Stimulated activated CD4-positive, alpha-beta T cell treated with anti-CD3 and anti-CD28 coated beads, Interleukin-2, amount 100 ng/mL, for 48 hours (primary cell): ENCODE data around the gene AGK.
"Not testable (repeated sequence)": the region's sequence is repeated elsewhere in the genome, so short reads cannot be mapped to it uniquely, and the experiment has no call there.

ENCODE experiments used
- DNase-seq, 2 donors: peaks; one replicate each; pipeline ENCODE4 v3.0.0-alpha.2; 2020

Gene AGK

DNA sequence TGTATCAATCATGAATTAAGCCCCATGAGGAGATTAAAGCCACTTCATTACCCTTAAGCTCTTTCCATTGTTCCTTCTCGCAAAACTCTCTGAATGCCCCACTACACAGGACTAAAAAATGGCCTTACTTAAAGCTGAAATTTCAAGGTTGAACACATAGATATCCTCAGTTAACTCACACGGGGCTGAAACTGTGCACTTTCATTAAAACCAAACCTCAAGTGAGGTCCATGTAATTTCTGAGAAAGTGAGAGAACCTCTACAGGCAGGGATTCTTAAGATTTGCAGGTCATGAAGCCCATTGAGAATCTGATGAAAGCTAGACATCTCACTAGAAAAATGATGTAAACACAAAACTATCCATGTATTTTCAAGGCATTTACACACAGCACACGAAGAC lies 134.9 kb downstream of the AGK start:
- DNase-seq: no peak

GRCh38 chr7:141686670-141687069 lies 135.5 kb downstream of the AGK start:
- no peak for DNase-seq

DNA sequence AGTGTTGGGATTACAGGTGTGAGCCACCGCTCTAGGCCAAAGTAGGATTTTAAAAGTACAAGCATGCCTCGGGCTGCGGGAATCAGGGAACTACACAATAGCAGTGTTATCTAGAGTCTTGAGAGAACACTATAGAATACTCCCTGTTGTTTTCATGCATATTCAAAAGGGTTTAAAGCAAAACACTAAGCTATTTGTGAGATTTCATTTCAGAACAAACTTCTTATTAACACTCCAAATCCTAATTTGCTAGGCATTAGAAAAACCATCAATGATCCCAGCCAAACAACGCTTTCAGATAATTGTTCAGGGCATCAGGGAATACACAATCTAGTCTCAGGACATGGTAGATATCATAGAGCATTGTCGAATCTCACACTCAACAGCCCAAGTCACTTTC lies 136.8 kb downstream of the AGK start:
- no peak for DNase-seq

- DNase-seq: not testable (repeated sequence)
Measured at GRCh38 chr7:141689072-141689825, 138.0 kb downstream of the AGK start.

GRCh38 chr7:141691540-141691939 lies 140.3 kb downstream of the AGK start:
- DNase-seq: no peak

DNA sequence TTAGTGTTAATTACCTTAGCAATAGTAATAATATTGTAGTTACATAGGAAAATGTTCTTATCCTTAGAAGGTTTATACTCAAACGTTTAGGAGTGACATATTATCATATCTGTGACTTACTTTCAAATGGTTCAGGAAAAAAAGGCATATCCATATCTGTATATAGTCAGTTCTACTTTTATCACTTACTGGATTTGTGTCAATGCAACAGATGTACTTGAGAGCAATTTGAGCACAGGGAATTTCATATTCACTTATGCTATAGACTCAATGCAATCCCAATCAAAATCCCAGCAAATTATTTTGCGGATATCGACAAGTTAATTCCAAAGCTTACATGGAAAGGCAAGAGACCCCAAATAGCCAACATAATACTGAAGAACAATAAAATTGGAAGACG lies 140.8 kb downstream of the AGK start:
- DNase-seq: no peak

- DNase-seq: no peak
Measured at GRCh38 chr7:141693082-141693481, 141.9 kb downstream of the AGK start.

DNA sequence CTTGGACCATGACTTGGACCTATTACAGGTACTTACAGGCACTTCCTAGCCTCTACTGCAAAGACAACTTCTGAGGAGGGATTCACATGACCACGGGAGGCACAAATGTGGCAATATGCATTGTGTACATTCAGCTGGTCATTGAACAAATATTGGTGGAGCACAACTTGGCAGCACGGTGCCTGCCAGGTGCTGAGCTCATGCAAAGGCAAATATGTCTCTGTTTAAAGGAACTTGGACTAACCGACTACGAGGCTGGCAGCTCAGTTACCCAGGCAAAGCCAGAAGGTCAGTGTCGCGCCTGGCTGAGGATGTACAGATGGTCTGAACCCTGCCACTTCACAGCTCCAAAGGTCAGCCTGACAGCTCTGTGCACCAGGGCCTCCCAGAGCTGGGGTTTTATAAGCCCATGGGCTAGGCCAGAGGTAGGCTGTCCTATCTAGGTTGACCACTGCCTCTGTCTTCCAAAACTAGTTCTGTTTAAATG lies 144.6 kb downstream of the AGK start:
- no peak for DNase-seq

DNA sequence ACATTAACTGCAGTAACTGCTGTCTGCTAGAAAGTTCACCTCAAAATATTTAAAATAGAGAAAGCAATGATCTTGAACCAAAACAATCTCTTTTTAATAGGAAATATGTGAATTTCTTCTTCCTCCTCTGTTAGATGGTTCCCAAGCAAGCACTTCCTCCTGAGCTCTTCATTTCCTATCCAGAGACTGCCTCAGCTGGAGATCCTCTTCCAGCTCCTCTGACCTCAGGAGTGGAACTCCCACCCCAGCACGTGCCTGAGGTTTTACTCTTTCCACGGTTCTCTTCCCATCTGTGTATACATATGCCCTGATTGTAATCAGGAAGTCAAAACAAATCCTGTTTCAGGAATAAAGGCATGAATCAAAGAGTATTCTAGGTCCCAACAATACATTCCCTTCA lies 145.1 kb downstream of the AGK start:
- no peak for DNase-seq

DNA sequence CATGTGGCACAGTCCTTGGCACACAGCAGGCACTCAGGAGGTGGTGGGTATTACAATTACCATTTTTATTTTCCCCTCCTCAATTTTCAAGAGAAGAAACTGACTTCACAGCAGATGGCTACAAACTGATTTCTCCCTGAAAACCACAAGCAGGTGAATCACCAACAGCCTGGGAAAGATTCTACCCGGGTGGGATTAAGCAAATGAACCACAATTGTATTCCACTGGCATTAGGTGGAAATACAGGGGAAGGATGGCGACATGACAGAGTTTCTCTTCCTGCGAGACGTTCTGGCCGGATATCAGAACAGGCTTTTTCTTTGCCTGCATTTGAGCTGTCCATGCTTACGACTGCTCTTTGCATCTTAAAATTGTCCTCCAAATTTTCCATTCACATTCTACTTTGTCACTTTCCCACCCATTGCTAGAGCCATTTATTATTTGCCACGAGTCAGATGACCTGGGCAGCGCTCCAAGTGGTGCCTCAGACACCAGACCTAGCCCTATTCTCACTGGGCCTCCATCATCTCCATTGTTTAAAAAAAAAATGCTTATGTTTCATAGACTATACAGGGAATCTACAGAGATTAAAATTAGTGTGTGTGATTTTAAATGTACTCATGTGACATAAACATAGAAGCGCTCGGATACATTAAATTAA lies 146.1 kb downstream of the AGK start:
- DNase-seq: no peak

- no peak for DNase-seq
Measured at GRCh38 chr7:141698247-141699015, 147.2 kb downstream of the AGK start.

DNA sequence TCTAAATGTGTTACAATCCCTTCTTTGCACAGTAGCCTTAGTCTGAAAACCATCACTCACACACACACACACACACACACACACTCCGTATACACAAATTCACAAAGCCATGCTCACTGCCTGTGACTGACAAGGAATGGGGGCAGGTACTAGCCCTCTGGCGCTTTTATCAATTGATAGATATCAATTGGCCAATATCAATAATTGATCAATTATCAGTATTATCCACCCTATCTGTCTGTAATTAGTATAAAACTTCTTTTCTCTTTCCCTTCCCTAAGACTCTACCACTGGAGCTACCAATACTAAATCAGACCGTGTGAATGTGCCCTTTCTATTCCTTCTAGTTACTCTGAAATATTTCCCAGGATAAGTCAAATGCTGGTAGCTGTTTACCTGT lies 148.7 kb downstream of the AGK start:
- no peak for DNase-seq

- no peak for DNase-seq
Measured at GRCh38 chr7:141700296-141700847, 149.2 kb downstream of the AGK start.

GRCh38 chr7:141700848-141701371 lies 149.7 kb downstream of the AGK start:
- DNase-seq: no peak

- DNase-seq: peak; percentile 42 to 45
Measured at GRCh38 chr7:141701489-141702046, 150.4 kb downstream of the AGK start.

GRCh38 chr7:141702047-141702567 lies 150.9 kb downstream of the AGK start, which contains the start of gene DENND11:
DENND11 (minus strand) TSS chr7:141702166; CDS start chr7:141702153, 13 bp downstream.
- DNase-seq: peak; percentile 33 to 47

- no peak for DNase-seq
Measured at GRCh38 chr7:141702892-141703291, 151.7 kb downstream of the AGK start.

DNA sequence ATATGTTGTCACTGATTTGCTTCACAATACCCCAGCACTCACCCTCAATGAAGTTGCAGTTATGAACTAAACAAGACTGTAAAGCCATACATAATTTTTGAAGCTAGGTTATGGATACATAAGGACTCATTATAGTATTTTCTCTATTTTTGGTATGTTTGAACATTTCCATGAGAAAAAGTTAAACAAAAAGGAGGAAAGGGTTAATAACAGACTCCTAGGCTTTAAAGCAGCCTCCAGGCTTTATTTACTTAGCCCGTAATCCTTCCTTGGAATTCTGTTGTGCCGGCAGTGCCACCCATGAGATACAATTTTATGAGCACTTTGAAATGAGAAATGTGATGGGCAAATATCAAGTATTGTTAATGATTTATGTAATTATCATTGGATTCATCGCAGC lies 152.9 kb downstream of the AGK start:
- DNase-seq: no peak

- no peak for DNase-seq
Measured at GRCh38 chr7:141704741-141705140, 153.5 kb downstream of the AGK start.
